B cell (primary cell): ENCODE data around the gene ADAMTS16. TPM values are rescaled to one million over a fixed set of nuclear protein-coding genes. Genes with fewer than 3 reads are reported as not detected.

Experiments
- ATAC-seq: fragments of 200-7000 bp; cut with Tn5 transposase; one replicate; pipeline ENCODE4 v1.10.0; 2021; ENCODE audit warnings: low read depth, mild to moderate bottlenecking, moderate number of reproducible peaks, moderate library complexity
- CTCF ChIA-PET: fragments of 350-600 bp; sonication (Branson Sonifier 250); formaldehyde crosslinking; loops from one replicate; lab custom pipeline; 2021; ENCODE audit warnings: antibody characterized with exemption, inconsistent platforms; lab: Charles Lee
- POLR2A ChIA-PET: fragments of 350-600 bp; sonication (Branson Sonifier 250); formaldehyde crosslinking; loops from one replicate; lab custom pipeline; 2021; ENCODE audit warnings: antibody characterized with exemption; lab: Charles Lee
- DNase-seq: peaks from one replicate; pipeline ENCODE4 v3.0.0; 2013
- H2AFZ ChIP-seq: 2 replicates; pipeline ENCODE4 v1.6.1; 2012; ENCODE audit warnings: mild to moderate bottlenecking, low read depth, low read length; ENCODE audit not compliant: insufficient read depth, poor library complexity, severe bottlenecking
- H3K27ac ChIP-seq, 2 donors: 1 replicate in 1 of 2; 2 replicates in 1 of 2; pipeline ENCODE4 v1.5.1; 2012 to 2013; ENCODE audit warnings: low read length in 2 of 2, mild to moderate bottlenecking in 2 of 2, moderate library complexity in 1 of 2
- H3K27me3 ChIP-seq, 4 experiments: fragments of 200-600 bp in 1 of 4; sonication (generic) in 1 of 4; replicated peaks in 1 of 4; 1 replicate in 2 of 4; 2 replicates in 2 of 4; pipeline versions ENCODE4 v1.6.1 to v1.7.0; 2013 to 2016; ENCODE audit warnings: low read length in 3 of 4, mild to moderate bottlenecking in 2 of 4, mixed read lengths in 1 of 4, moderate library complexity in 1 of 4; ENCODE audit not compliant: insufficient read depth in 4 of 4, control insufficient read depth in 3 of 4; ENCODE audit errors: control extremely low read depth in 1 of 4
- H3K36me3 ChIP-seq, 2 experiments: replicated peaks in 1 of 2; 1 replicate in 1 of 2; 2 replicates in 1 of 2; pipeline versions ENCODE4 v1.6.1 to v1.7.1; 2013; ENCODE audit warnings: low read length in 1 of 2; ENCODE audit not compliant: insufficient read depth in 2 of 2, control insufficient read depth in 1 of 2; ENCODE audit errors: control extremely low read depth in 1 of 2, extremely low read depth in 1 of 2
- H3K4me1 ChIP-seq, 2 donors: fragments of 200-600 bp in 1 of 2; sonication (generic) in 1 of 2; 1 replicate in 1 of 2; 2 replicates in 1 of 2; pipeline versions ENCODE4 v1.5.1 to v1.6.1; 2013 to 2017; ENCODE audit warnings: low read length in 2 of 2; ENCODE audit not compliant: control insufficient read depth in 2 of 2, insufficient read depth in 2 of 2
- H3K4me2 ChIP-seq: replicated peaks from 2 replicates; pipeline ENCODE3; 2012; ENCODE audit warnings: mild to moderate bottlenecking, low read depth, low read length; ENCODE audit not compliant: poor library complexity, severe bottlenecking
- H3K4me3 ChIP-seq, 5 experiments: fragments of 200-600 bp in 1 of 5; sonication (generic) in 1 of 5; 1 replicate in 3 of 5; 2 replicates in 2 of 5; pipeline versions ENCODE4 v1.5.1 to v1.7.0; 2011 to 2016; ENCODE audit warnings: low read length in 4 of 5, mild to moderate bottlenecking in 4 of 5, low read depth in 2 of 5, control low read depth in 1 of 5, moderate library complexity in 1 of 5; ENCODE audit not compliant: insufficient read depth in 1 of 5; ENCODE audit errors: control extremely low read depth in 1 of 5, extremely low read depth in 1 of 5
- H3K79me2 ChIP-seq: fragments of 200-600 bp; sonication (generic); one replicate; pipeline ENCODE4 v1.6.0; 2016; ENCODE audit warnings: low read length; ENCODE audit not compliant: control insufficient read depth, insufficient read depth
- H3K9ac ChIP-seq: fragments of 200-600 bp; sonication (generic); 2 replicates; pipeline ENCODE4 v1.6.1; 2017; ENCODE audit warnings: mild to moderate bottlenecking, low read length, moderate library complexity
- H3K9me3 ChIP-seq, 3 donors: one replicate each; pipeline versions ENCODE4 v1.6.1 to v1.7.1; 2013; ENCODE audit warnings: low read length in 2 of 3; ENCODE audit not compliant: control insufficient read depth in 2 of 3, insufficient read depth in 1 of 3; ENCODE audit errors: control extremely low read depth in 1 of 3
- H4K20me1 ChIP-seq: 2 replicates; pipeline ENCODE4 v1.6.0; 2012; ENCODE audit warnings: mild to moderate bottlenecking, low read length; ENCODE audit not compliant: insufficient read depth, control insufficient read depth, poor library complexity, severe bottlenecking
- H3K27ac Mint-ChIP-seq: one replicate; pipeline ENCODE4 v1.8.0; 2021; ENCODE audit warnings: mixed read lengths
- H3K27me3 Mint-ChIP-seq: one replicate; pipeline ENCODE4 v1.8.0; 2021; ENCODE audit warnings: mixed read lengths
- H3K4me1 Mint-ChIP-seq: one replicate; pipeline ENCODE4 v1.8.0; 2021; ENCODE audit warnings: mixed read lengths
- H3K4me3 Mint-ChIP-seq: one replicate; pipeline ENCODE4 v1.8.0; 2021; ENCODE audit warnings: mixed read lengths
- H3K9me3 Mint-ChIP-seq: one replicate; pipeline ENCODE4 v1.8.0; 2022; ENCODE audit warnings: mixed read lengths; ENCODE audit not compliant: insufficient read depth
- EZH2 ChIP-seq: IDR thresholded peaks from 2 replicates; pipeline ENCODE4 v1.6.1; 2012; ENCODE audit warnings: borderline replicate concordance, low read depth, mild to moderate bottlenecking, moderate library complexity, low read length; ENCODE audit not compliant: insufficient read depth, poor library complexity, severe bottlenecking
- WGBS: methylation state at CpG from one replicate; pipeline ENCODE4 v1.1.5; 2013; ENCODE audit warnings: missing lambda C conversion rate; ENCODE audit not compliant: insufficient coverage; 5-methylcytosine and 5-hydroxymethylcytosine counted together
- intact Hi-C: fragments of 100-400 bp; cut with micrococcal nuclease; formaldehyde crosslinking; loops from one replicate; pipeline ENCODE4 v1.10.0; 2022
- polyA plus RNA-seq: library from polyadenylated mRNA; depleted of rRNA; stranded (reverse); fragments of >200 nt; gene quantifications from 2 replicates; pipeline ENCODE4 v1.2.3, GENCODE V29; 2012
- total RNA-seq, 2 donors: library from RNA; stranded (reverse); fragments of 120-200 nt in 1 of 2; gene quantifications; 1 replicate in 1 of 2; 2 replicates in 1 of 2; pipeline versions ENCODE4 v1.2.3 to v1.2.4, GENCODE V29; 2013 to 2022
- TF ChIP-seq, protein P1 (sequence below): fragments of 200-600 bp; IDR thresholded peaks from one replicate; pipeline ENCODE4 v1.8.0; 2022; ENCODE audit warnings: antibody characterized with exemption, mild to moderate bottlenecking

ADAMTS16 gene
- total and polyA plus RNA-seq, 2 donors (not counting 1 experiment from before 2014, with no cell fraction given): not detected

- no peaks in the 10 kb centered on the region for H4K20me1 ChIP-seq
- CTCF ChIA-PET: no interaction called here
- H3K4me1 ChIP-seq: no peaks in the 10 kb centered on the region
- POLR2A ChIA-PET: no interaction called here
- no peak overlapping the region for H3K27ac ChIP-seq
- WGBS: no CpG with 5 or more reads among the region's 5 CpGs
- peaks cover 0 to 4% (median 0%) of the 10 kb centered on the region in 3 donors for H3K9me3 ChIP-seq
- DNase-seq (no peak), ATAC-seq (no peak)
- H2AFZ ChIP-seq: no peak overlapping the region
- TF ChIP-seq EZH2: no peak
- TF ChIP-seq, protein P1, sequence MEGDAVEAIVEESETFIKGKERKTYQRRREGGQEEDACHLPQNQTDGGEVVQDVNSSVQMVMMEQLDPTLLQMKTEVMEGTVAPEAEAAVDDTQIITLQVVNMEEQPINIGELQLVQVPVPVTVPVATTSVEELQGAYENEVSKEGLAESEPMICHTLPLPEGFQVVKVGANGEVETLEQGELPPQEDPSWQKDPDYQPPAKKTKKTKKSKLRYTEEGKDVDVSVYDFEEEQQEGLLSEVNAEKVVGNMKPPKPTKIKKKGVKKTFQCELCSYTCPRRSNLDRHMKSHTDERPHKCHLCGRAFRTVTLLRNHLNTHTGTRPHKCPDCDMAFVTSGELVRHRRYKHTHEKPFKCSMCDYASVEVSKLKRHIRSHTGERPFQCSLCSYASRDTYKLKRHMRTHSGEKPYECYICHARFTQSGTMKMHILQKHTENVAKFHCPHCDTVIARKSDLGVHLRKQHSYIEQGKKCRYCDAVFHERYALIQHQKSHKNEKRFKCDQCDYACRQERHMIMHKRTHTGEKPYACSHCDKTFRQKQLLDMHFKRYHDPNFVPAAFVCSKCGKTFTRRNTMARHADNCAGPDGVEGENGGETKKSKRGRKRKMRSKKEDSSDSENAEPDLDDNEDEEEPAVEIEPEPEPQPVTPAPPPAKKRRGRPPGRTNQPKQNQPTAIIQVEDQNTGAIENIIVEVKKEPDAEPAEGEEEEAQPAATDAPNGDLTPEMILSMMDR: no peak
- no peak overlapping the region for H3K9ac ChIP-seq
- H3K4me3 ChIP-seq: no peak overlapping the region
- Mint-ChIP-seq H3K27me3 (peaks cover 6% of the 10 kb centered on the region), H3K4me3 (no peak overlapping the region), H3K9me3 (no peaks in the 10 kb centered on the region), H3K4me1 (no peaks in the 10 kb centered on the region), H3K27ac (no peak overlapping the region)
- no peaks in the 10 kb centered on the region for H3K36me3 ChIP-seq
- no peaks in the 10 kb centered on the region for H3K79me2 ChIP-seq
- no peak overlapping the region for H3K4me2 ChIP-seq
- H3K27me3 ChIP-seq: peaks cover 0 to 3% (median 0%) of the 10 kb centered on the region in 4 experiments
- intact Hi-C loops: no loop called here
These were observed 38.9 kb downstream of the ADAMTS16 start for GRCh38 chr5:5179079-5179478.

DNA sequence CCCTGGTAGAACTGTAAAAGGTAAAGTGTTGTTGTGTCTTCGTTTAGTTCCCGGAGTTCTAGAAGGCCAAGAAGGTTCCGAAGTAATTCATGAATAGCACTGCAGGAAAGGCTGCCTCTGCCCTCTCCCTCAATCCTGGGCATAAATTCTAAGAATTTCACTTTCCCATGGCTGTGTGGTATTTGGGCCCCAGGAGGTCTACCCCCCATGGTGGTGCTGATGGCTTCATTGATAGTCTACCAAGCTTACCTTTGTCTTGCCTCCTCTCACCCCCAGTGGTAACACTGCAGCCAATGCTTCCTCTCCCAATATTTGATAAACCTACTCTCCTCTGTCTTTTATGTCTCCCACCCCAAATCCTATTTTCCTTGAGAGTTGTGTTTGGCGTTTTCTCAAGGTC is 39.5 kb downstream of the ADAMTS16 start:
- no peaks in the 10 kb centered on the region for H3K4me1 Mint-ChIP-seq
- WGBS: 41% methylated on average over 3 of the region's 4 CpGs
- intact Hi-C loops: no loop called here
- H3K4me3 ChIP-seq: no peak overlapping the region
- no peaks in the 10 kb centered on the region for H3K36me3 ChIP-seq
- H3K9me3 Mint-ChIP-seq: no peaks in the 10 kb centered on the region
- TF ChIP-seq, protein P1: no peak
- TF ChIP-seq EZH2: no peak
- no peaks in the 10 kb centered on the region for H3K79me2 ChIP-seq
- ATAC-seq: no peak
- H3K27me3 Mint-ChIP-seq: peaks cover 6% of the 10 kb centered on the region
- H3K4me2 ChIP-seq: no peak overlapping the region
- no peak overlapping the region for H3K4me3 Mint-ChIP-seq
- peaks cover 0 to 9% (median 0%) of the 10 kb centered on the region in 3 donors for H3K9me3 ChIP-seq
- no peaks in the 10 kb centered on the region for H4K20me1 ChIP-seq
- H3K9ac ChIP-seq: no peak overlapping the region
- H3K27me3 ChIP-seq: peaks cover 0 to 3% (median 0%) of the 10 kb centered on the region in 4 experiments
- no peak for DNase-seq
- H2AFZ ChIP-seq: no peak overlapping the region
- no peak overlapping the region for H3K27ac Mint-ChIP-seq
- no peak overlapping the region for H3K27ac ChIP-seq
- ChIA-PET POLR2A (no interaction called here), CTCF (no interaction called here)
- no peaks in the 10 kb centered on the region for H3K4me1 ChIP-seq
